Neural cell (in vitro differentiated cells): ENCODE measurements around the gene LRRC53.

Experiments
- CTCF ChIP-seq: fragments of 450-650 bp; IDR thresholded peaks from 2 replicates; pipeline ENCODE4 v1.5.1; 2014; ENCODE audit warnings: antibody characterized with exemption, mild to moderate bottlenecking, moderate library complexity; ENCODE audit not compliant: poor library complexity, severe bottlenecking
- TAF1 ChIP-seq: IDR thresholded peaks from 2 replicates; pipeline ENCODE4 v1.6.1; 2012; ENCODE audit warnings: low read depth

DNA sequence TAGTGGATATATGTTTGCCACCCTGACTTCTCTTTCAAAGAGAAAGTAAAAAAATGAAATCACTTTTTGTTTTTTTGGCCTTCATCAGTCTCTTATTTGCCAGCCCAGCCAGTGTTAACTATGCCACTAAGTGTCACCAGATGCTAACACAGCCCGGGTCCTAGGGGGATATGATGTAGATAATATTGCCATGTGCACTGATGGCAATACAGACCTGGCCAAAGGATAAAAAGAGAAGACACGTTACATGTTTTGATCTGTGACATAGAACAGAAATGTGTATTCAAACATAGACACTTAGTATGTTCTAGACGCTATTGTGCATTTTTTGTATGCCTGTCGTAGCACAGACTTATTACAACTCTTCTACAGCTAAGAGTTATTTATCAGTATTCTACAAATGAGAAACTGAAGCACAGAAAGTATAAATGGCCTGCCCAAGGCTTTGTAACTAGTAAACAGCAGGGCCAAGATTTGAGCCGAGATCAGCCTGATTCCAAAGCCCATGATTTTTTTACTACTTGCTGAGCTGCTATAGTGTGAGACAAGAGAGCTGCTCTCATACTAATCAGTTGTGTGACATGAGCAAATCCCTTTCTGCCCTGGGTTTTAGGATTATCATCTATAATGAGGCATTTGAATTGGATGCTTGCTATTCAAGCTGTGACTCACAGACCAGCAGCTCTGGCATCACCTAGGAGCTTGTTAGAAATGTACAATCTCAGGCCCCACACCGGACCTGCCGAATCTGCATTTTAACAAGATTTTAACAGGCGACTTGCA lies 6.3 kb downstream of the LRRC53 start:
- no peak for TF ChIP-seq TAF1
- TF ChIP-seq CTCF = peak; percentile 35
